ENCODE results near the gene TCEANC. TPM values are rescaled to one million over a fixed set of nuclear protein-coding genes. Genes with fewer than 3 reads are reported as not detected.

The TCEANC gene, protein sequence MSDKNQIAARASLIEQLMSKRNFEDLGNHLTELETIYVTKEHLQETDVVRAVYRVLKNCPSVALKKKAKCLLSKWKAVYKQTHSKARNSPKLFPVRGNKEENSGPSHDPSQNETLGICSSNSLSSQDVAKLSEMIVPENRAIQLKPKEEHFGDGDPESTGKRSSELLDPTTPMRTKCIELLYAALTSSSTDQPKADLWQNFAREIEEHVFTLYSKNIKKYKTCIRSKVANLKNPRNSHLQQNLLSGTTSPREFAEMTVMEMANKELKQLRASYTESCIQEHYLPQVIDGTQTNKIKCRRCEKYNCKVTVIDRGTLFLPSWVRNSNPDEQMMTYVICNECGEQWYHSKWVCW
- total RNA-seq (2012; rRNA removed), result 1.4 and 2.5 TPM in 2 replicates
- polyA plus RNA-seq (2012; rRNA removed), result 0.53 and 0.99 TPM in 2 replicates
- polyA plus RNA-seq (2012; cell fraction: cytosol; rRNA removed), result 0.09 and 0.13 TPM in 2 replicates
- 0.16 and 2.1 TPM in 2 replicates for polyA plus RNA-seq (2012; cell fraction: nucleus; rRNA removed; ENCODE audit: low replicate concordance)
- percentile 41 among the genes with signal in this experiment for Bru-seq, nascent RNA
- BruChase-seq, experiment 1, labeled RNA remaining after a 6-hour chase, result percentile 42 among the genes with signal in this experiment
- BruChase-seq, experiment 2, labeled RNA remaining after a 2-hour chase, result percentile 38 among the genes with signal in this experiment
- long read RNA-seq, result 0 reads

DNA sequence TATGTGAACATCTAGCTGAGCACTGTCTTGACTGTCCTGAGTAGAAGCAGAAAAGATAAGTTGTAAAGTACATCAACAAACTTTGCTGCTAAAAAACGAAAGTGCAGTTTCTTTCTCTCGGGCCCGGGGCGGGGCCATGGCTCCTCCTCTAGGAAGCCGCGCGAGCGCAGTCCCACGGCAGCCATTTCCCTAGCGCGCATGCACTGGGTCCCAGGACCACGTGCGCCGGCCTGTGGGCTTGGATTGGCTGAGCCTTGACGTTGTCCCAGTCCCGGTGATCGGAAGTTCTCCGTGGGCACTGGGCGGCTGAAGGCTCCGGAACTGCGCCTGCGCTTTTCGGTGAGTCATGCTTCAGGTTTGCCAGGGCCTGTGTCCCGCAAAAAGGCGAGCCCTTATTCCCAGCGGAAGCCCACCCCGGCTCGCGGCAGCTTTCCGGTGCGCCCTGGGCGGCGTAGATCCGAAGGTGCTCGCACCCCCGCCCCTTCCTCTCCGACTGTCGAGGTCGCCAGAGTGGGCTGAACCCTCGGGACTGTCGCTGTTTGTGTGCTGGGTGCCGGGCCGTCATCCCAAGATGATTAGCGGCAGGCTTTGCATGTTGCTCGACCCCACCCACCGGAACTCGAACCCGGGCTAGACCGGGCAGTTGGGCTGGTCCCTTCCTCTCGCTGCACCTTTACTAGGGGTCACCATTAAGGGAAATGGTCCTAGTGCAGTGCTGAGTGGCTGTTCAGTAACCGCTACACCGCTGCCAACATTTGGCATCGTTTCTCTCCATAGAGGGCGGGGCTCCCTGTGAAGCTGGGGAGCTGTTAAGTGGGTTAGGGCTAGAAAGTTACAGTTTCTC is at the start of gene TCEANC:
TCEANC (plus strand) TSS at position 292 of the 844 bp plus-strand sequence. CDS start 9,368 bp downstream, outside the sequence.
- H3K36me3 ChIP-seq (ENCODE audit: control insufficient read depth, insufficient read depth, low read length), result no peaks in the 10 kb centered on the region
- TF ChIP-seq FOS (IDR thresholded peaks at IDR 0.05; ENCODE audit: low read depth, low read length) (peak; percentile 74), RCOR1 (IDR thresholded peaks at IDR 0.05; ENCODE audit: insufficient replicate concordance, low read length) (no peak), POLR2A (IDR thresholded peaks at IDR 0.05; ENCODE audit: low read depth, low read length) (peak; percentile 81), NFE2L2 (IDR thresholded peaks at IDR 0.05; ENCODE audit: low read depth, low read length) (0 out of 2 replicates have a peak, but pooled peaks have one; percentile 10), MXI1 (IDR thresholded peaks at IDR 0.05; ENCODE audit: borderline replicate concordance, low read depth, low read length) (peak; percentile 58; the same call in 1 of the 2 replicates), MAZ (IDR thresholded peaks at IDR 0.05; ENCODE audit: borderline replicate concordance, low read depth, low read length) (peak; percentile 64; the same call in 1 of the 2 replicates), MAFK (IDR thresholded peaks at IDR 0.05; ENCODE audit: low read depth, low read length) (no peak)
- TF ChIP-seq, protein P1, sequence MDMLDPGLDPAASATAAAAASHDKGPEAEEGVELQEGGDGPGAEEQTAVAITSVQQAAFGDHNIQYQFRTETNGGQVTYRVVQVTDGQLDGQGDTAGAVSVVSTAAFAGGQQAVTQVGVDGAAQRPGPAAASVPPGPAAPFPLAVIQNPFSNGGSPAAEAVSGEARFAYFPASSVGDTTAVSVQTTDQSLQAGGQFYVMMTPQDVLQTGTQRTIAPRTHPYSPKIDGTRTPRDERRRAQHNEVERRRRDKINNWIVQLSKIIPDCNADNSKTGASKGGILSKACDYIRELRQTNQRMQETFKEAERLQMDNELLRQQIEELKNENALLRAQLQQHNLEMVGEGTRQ (IDR thresholded peaks at IDR 0.05; ENCODE audit: low read depth, low read length), result peak; percentile 99
- TF ChIP-seq, protein P2, sequence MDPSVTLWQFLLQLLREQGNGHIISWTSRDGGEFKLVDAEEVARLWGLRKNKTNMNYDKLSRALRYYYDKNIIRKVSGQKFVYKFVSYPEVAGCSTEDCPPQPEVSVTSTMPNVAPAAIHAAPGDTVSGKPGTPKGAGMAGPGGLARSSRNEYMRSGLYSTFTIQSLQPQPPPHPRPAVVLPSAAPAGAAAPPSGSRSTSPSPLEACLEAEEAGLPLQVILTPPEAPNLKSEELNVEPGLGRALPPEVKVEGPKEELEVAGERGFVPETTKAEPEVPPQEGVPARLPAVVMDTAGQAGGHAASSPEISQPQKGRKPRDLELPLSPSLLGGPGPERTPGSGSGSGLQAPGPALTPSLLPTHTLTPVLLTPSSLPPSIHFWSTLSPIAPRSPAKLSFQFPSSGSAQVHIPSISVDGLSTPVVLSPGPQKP (IDR thresholded peaks at IDR 0.05; ENCODE audit: borderline replicate concordance, low read depth, low read length), result no peak
- H3K56ac ChIP-seq (ENCODE audit: extremely low read depth, insufficient read depth, low read length), result peak within 1 kb of the TSS; percentile 94
- peak within 1 kb of the TSS; percentile 73 for H3K4me3 ChIP-seq (ENCODE audit: insufficient read depth, low read depth, low read length)
- peak within 1 kb of the TSS; percentile 96 for H3K27ac ChIP-seq (ENCODE audit: insufficient read depth, low read length)
- peaks cover 2% of the 10 kb centered on the region for H3K4me1 ChIP-seq (ENCODE audit: control insufficient read depth, insufficient read depth, low read length)
- in situ Hi-C loops (cut with MboI; ENCODE audit: low sequenced_read_pairs) (loop anchor here (5.0 to 10.0 kb wide), 2 partner anchors 374 to 698 kb away; partner anchors contain the start of gene GEMIN8), dilution Hi-C loops (cut with HindIII; ENCODE audit: low sequenced_read_pairs, unreplicated experiment) (no loop called here), intact Hi-C loops (cut with micrococcal nuclease) (loop anchor here (5.0 kb wide), 1 partner anchor 681 kb away; no protein-coding TSS in a partner anchor)
- peaks cover 4% of the 10 kb centered on the region; the same call in 1 of the 2 replicates for H4K20me1 ChIP-seq (ENCODE audit: insufficient read depth, low read length)
- ChIA-PET CTCF (interaction anchor here (0.6 kb wide), 1 partner anchor 10 kb away, joined by 3 read pairs; no protein-coding TSS in a partner anchor), POLR2A (ENCODE audit: unreplicated experiment) (interaction anchor here (0.6 kb wide), 1 partner anchor 61 kb away, joined by 4 read pairs; no protein-coding TSS in a partner anchor)
- peak within 1 kb of the TSS; percentile 100 for H3K23ac ChIP-seq (ENCODE audit: low read depth, low read length)
- H3K9ac ChIP-seq (ENCODE audit: low read depth, low read length), result peak within 1 kb of the TSS; percentile 87
- peak within 1 kb of the TSS; percentile 92 for H2AK5ac ChIP-seq (ENCODE audit: low read depth, low read length)
- no peaks in the 10 kb centered on the region; a peak in 1 of 4 replicates for H3K79me1 ChIP-seq (ENCODE audit: low read depth in 1 of 2, low read length in 2 of 2)
- H4K8ac ChIP-seq (ENCODE audit: low read depth in 2 of 2, low read length in 2 of 2), result peak within 1 kb of the TSS; percentile 95 to 99
- H3K4ac ChIP-seq (ENCODE audit: low read depth, low read length), result peak within 1 kb of the TSS; percentile 99
- H3K18ac ChIP-seq (ENCODE audit: low read depth, low read length), result peak within 1 kb of the TSS; percentile 90
- ATAC-seq (ENCODE audit: low read depth), result peak; percentile 97
- peak within 1 kb of the TSS; percentile 95 for H3K4me2 ChIP-seq (ENCODE audit: low read depth, low read length)
- H2BK20ac ChIP-seq (ENCODE audit: low read depth, low read length), result peak within 1 kb of the TSS; percentile 96
- peaks cover 4% of the 10 kb centered on the region; the same call in 1 of the 2 replicates for H3K9me1 ChIP-seq (ENCODE audit: insufficient read depth, low read length)
- WGBS, 2 experiments (ENCODE audit: extremely low coverage in 2 of 2, insufficient read length in 1 of 2), result 14% methylated on average over 30 of the region's 54 CpGs; no CpG with 5 or more reads in 1 of the 2 experiments
- H2AK9ac ChIP-seq (replicated peaks; ENCODE audit: low read depth, low read length, poor library complexity), result peak within 1 kb of the TSS; percentile 96
- no peaks in the 10 kb centered on the region for H3K9me3 ChIP-seq (ENCODE audit: control insufficient read depth, insufficient read depth, low read length)
- H2BK5ac ChIP-seq (ENCODE audit: low read depth, low read length, poor library complexity, severe bottlenecking), result peak within 1 kb of the TSS; percentile 99
- H4K5ac ChIP-seq (ENCODE audit: low read depth, low read length), result peak within 1 kb of the TSS; percentile 93
- H4K91ac ChIP-seq (ENCODE audit: insufficient read depth, low read depth, low read length), result peak within 1 kb of the TSS; percentile 95
- H2BK120ac ChIP-seq (ENCODE audit: low read depth, low read length), result peak within 1 kb of the TSS; percentile 97
- no peaks in the 10 kb centered on the region; the same call in 1 of the 2 replicates for H3K27me3 ChIP-seq (ENCODE audit: control insufficient read depth, insufficient read depth, low read length)
- TSS peak; percentile 73 for BruUV-seq (replicated peaks)
- H2AFZ ChIP-seq (replicated peaks; ENCODE audit: low read length, poor library complexity), result peak within 1 kb of the TSS; percentile 98
- peak within 1 kb of the TSS; percentile 98 for H3K14ac ChIP-seq (replicated peaks; ENCODE audit: low read depth, low read length)
- H2BK15ac ChIP-seq (ENCODE audit: low read depth, low read length), result peak within 1 kb of the TSS; percentile 81; the same call in 2 of the 3 replicates
- DNase-seq, result peak; percentile 98
